Measurements from ENCODE around the gene PXK. TPM values are rescaled to one million over a fixed set of nuclear protein-coding genes. Genes with fewer than 3 reads are reported as not detected.
A peak's percentile ranks its signal among the peaks of the same experiment; 100 is the strongest.

The PXK gene
- total RNA-seq, 1 donor = 57.9 TPM

DNA sequence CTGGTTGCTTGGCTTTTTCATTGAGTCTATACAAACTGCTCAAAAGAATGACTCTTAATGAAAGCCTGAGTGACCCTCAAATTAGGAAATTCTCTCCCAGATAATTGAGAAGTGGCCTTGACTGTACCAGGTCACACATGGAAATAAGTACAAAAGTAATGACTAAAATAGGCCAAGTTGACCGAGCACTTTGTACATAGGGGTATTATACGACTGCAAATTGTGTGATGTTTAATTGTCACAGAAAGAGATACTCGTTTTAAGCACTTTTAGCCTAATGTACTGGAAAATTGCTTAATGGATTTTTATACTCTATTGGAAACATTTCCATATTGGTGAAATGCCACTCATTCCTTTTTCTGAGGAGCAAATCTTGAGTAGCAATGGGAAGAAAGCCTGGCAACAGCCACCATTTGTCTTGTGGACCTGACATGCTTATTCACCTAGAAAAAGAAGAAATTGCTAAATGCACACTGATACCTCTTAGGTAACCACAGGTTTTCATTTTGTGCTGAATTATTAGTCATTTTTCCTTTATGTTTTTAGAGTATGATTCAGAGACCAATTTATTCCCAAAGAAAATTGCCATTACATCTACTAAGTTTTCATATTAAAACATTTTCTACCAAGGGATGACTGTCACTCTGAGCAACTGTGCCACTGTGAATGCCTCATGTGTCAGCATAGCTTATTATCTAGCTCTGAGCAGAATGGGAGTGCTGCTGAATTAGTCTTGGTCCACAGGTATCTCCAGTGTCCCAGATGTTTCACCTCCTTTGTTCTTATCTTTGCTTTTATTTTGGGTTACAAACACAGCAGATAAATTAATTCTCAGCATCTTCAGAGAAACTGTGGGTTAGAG lies 8.9 kb upstream of the PXK start:
- H3K4me3 ChIP-seq (ENCODE audit: low read depth, low read length) = no peak overlapping the region
- DNase-seq (ENCODE audit: low read depth) = no peak
- TF ChIP-seq, protein P1, sequence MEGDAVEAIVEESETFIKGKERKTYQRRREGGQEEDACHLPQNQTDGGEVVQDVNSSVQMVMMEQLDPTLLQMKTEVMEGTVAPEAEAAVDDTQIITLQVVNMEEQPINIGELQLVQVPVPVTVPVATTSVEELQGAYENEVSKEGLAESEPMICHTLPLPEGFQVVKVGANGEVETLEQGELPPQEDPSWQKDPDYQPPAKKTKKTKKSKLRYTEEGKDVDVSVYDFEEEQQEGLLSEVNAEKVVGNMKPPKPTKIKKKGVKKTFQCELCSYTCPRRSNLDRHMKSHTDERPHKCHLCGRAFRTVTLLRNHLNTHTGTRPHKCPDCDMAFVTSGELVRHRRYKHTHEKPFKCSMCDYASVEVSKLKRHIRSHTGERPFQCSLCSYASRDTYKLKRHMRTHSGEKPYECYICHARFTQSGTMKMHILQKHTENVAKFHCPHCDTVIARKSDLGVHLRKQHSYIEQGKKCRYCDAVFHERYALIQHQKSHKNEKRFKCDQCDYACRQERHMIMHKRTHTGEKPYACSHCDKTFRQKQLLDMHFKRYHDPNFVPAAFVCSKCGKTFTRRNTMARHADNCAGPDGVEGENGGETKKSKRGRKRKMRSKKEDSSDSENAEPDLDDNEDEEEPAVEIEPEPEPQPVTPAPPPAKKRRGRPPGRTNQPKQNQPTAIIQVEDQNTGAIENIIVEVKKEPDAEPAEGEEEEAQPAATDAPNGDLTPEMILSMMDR (IDR thresholded peaks at IDR 0.05; ENCODE audit: insufficient read depth, low read depth, low read length) = no peak

DNA sequence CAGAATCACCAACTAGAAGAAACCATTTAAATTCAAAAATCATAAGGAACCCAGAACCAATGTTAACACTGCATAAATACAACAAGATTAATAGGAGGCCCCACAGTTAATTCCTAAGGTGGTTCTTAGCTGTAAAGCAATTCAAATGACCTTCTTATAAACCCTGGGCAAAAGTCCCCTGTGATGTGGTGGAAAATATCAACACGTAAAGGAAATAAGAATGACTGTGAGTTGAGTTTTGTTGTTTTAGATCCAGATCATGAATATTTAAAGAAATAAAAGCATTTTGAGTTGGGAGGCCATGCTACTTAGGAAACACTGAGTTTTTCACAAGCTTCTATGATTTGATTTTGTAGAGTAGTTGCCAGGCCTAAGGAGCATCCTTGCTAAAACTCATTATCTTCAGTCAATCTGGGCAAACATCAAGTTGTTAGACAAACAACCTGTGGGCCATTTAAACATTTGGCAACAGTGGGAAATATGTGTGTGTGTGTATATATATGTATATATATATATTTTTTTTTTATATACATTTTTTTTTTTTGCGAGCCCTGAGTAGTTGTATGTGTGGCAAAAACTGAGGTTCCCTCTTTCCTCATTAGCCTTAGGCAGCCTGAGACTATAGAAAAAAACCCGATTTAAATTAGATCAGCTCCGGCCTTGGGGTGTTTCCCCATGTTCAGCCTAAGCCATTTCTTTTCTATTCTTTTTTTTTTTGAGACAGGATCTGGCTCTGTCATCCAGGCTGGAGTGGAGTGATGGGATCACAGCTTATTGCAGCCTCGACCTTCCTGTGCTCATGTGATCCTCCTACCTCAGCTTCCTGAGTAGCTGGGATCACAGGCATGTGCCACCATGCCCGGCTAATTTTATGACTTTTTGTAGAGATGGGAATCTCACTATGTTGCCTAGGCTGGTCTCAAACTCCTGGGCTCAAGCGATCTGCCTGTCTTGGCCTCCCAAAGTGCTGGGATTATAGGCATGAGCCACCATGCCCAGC lies 8.0 kb upstream of the PXK start:
- TF ChIP-seq, protein P1 (IDR thresholded peaks at IDR 0.05; ENCODE audit: insufficient read depth, low read depth, low read length) = no peak
- no peak overlapping the region for H3K4me3 ChIP-seq (ENCODE audit: low read depth, low read length)
- no peak for DNase-seq (ENCODE audit: low read depth)

DNA sequence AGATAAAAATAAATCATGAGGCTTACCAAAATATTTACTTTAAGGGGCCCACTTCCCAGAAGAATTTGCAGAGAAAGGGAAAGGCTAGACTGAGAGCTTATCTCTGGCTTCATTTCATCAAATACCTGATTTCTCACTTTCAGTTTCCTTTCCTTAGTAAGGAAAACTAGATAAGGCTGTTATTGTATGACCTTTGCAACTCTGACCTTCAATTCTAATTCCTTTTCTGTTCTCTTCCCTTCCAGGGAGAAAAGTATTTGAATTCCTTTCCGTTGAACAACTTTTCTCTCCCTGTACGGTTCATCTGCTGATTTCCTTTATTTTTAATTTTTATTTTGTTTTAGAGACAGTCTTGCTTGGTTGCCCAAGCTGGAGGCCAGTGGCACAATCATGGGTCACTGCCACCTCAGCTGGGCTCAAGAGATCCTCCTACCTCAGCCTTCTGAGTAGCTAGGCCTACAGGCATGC lies 7.1 kb upstream of the PXK start:
- H3K4me3 ChIP-seq (ENCODE audit: low read depth, low read length) = no peak overlapping the region
- TF ChIP-seq, protein P1 (IDR thresholded peaks at IDR 0.05; ENCODE audit: insufficient read depth, low read depth, low read length) = no peak
- peak; percentile 72 for DNase-seq (ENCODE audit: low read depth)

DNA sequence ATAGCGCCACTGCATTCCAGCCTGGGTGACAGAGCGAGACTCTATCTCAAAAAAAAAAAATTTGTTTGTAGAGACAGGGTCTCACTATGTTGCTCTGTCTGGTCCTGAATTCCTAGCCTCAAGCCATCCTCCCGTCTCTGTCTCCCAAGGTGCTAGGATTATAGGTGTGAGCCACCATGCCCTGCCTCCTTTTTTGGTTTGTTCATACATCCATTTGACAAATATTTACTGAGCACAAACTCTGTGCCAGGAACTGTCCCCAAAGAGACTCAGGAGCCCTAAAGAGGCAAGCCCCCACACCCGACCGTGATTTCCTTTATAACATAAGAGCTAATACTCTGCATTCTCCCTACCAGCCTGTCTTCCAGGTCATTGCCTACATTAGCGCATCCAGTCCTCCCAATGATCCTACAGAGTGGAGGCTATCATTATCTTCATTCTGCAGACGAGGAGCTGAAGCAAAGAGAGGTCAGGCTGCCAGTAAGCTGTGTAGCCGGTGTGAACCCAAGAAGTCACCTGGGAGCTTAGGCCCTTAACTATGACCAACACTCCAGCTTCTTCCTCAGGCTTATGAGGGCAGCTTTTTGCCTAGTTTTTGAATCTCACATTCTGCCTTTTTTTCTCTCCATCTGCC lies 6.3 kb upstream of the PXK start:
- no peak overlapping the region for H3K4me3 ChIP-seq (ENCODE audit: low read depth, low read length)
- TF ChIP-seq, protein P1 (IDR thresholded peaks at IDR 0.05; ENCODE audit: insufficient read depth, low read depth, low read length) = no peak
- no peak for DNase-seq (ENCODE audit: low read depth)

DNA sequence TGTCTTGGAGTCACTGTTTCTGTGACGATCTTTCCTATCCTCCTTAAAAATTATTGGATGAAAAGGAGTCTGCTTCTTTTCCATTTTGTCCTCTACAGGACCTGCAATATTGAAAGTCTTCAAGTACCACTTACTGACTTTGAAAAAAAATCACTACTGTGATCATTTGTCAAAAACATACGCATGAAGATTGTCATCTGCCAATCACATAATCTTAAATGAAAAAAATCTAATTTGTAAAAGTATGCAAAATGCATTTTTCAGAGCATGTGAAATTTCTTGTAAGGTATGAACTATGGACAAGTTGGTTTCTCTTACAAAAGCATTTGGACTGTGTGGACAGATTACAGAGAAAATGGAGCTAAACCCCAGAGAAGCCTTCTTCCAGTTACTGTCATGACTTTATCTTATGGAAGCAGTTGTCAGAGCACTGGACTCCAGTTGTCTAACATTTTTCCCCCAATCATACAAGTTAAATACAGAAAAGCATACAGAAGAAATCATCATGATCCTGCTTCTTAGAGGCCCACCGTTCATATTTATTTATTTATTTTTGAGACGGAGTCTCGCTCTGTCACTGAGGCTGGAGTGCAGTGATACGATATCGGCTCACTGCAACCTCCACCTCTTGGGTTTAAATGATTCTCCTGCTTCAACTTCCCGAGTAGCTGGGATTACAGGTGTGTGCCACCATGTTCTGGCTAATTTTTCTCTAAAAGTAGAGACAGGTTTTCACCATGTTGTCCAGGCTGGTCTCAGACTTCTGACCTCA lies 3.4 kb upstream of the PXK start:
- TF ChIP-seq, protein P1 (IDR thresholded peaks at IDR 0.05; ENCODE audit: insufficient read depth, low read depth, low read length) = no peak
- no peak for DNase-seq (ENCODE audit: low read depth)
- H3K4me3 ChIP-seq (ENCODE audit: low read depth, low read length) = no peak overlapping the region

Data from fibroblast of villous mesenchyme (primary cell).